Esophagus squamous epithelium (tissue), 5 donors: ENCODE results near the gene AK3. TPM values are rescaled to one million over a fixed set of nuclear protein-coding genes. Genes with fewer than 3 reads are reported as not detected.

Experiments
- DNase-seq: peaks from one replicate; lab custom pipeline; 2025; lab: John Stamatoyannopoulos, UW
- H3K27ac ChIP-seq, 4 donors: fragments of 200-600 bp; sonication (generic); one replicate each; pipeline ENCODE4 v1.5.1; 2016 to 2019; ENCODE audit warnings: mild to moderate bottlenecking in 1 of 4
- H3K27me3 ChIP-seq, 4 donors: fragments of 200-600 bp; sonication (generic); 1 replicate in 3 of 4; 2 replicates in 1 of 4; pipeline versions ENCODE4 v1.5.1 to v1.6.0; 2017 to 2021; ENCODE audit warnings: antibody characterized with exemption in 1 of 4
- H3K36me3 ChIP-seq, 3 donors: fragments of 200-600 bp; sonication (generic); one replicate each; pipeline ENCODE4 v1.5.1; 2016 to 2019
- H3K4me1 ChIP-seq, 3 donors: fragments of 200-600 bp; sonication (generic); one replicate each; pipeline ENCODE4 v1.5.1; 2017 to 2019
- H3K4me3 ChIP-seq, 4 donors: fragments of 200-600 bp; sonication (generic); 1 replicate in 3 of 4; 2 replicates in 1 of 4; pipeline ENCODE4 v1.5.1; 2016 to 2019; ENCODE audit warnings: mild to moderate bottlenecking in 2 of 4, moderate library complexity in 1 of 4
- H3K9me3 ChIP-seq, 3 donors: fragments of 200-600 bp; sonication (generic); one replicate each; pipeline ENCODE4 v1.5.1; 2016 to 2019
- CTCF ChIP-seq, 6 experiments: fragments of 450-650 bp in 4 of 6; fragments of 200-600 bp in 2 of 6; sonication (generic) in 2 of 6; IDR thresholded peaks; one replicate each; pipeline ENCODE4 v1.5.1; 2016 to 2019; ENCODE audit warnings: antibody characterized with exemption in 6 of 6, mild to moderate bottlenecking in 4 of 6, moderate library complexity in 4 of 6
- POLR2A ChIP-seq, 4 donors: fragments of 450-650 bp; IDR thresholded peaks; one replicate each; pipeline ENCODE4 v1.6.1; 2017; ENCODE audit warnings: antibody characterized with exemption in 4 of 4, mild to moderate bottlenecking in 4 of 4, moderate library complexity in 3 of 4
- WGBS, 2 donors: methylation state at CpG; one replicate each; pipeline ENCODE4 v1.1.5; 2018; 5-methylcytosine and 5-hydroxymethylcytosine counted together
- intact Hi-C: fragments of 100-400 bp; cut with DNase I; formaldehyde crosslinking; loops from one replicate; pipeline ENCODE4 v1.15.0; 2022
- total RNA-seq, 4 donors: library from RNA; depleted of rRNA; stranded (reverse); fragments of >200 nt; gene quantifications; one replicate each; pipeline ENCODE4 v1.1.0, GENCODE V29; 2016
- donor health status: DM: yes; HTN: yes; CAD: no.

Gene AK3
- total RNA-seq, 4 donors from 2014 or later = 47.8 to 104 (median 81.2) TPM

- Histone ChIP-seq H3K27ac (peak overlapping the region; percentile 56 to 99 (median 98)), H3K4me3 (peak overlapping the region; percentile 82 to 97 (median 90)), H3K9me3 (no peaks in the 10 kb centered on the region), H3K4me1 (peaks cover 9 to 68% (median 11%) of the 10 kb centered on the region in 3 donors), H3K27me3 (no peaks in the 10 kb centered on the region), H3K36me3 (no peaks in the 10 kb centered on the region)
- TF ChIP-seq CTCF (IDR thresholded peaks at IDR 0.05) (no peak), POLR2A (IDR thresholded peaks at IDR 0.05) (no peak)
- WGBS, 2 donors = 70 to 71% methylated on average over 18 to 19 of the region's 19 CpGs
- DNase-seq = no peak
- intact Hi-C loops = loop anchor here (5.0 kb wide), 1 partner anchor 72 kb away; the partner anchor contains the start of gene SPATA6L
These were observed 2.0 kb downstream of the AK3 start for GRCh38 chr9:4738866-4739586.

- Histone ChIP-seq H3K27ac (no peak overlapping the region), H3K9me3 (no peaks in the 10 kb centered on the region), H3K36me3 (peaks cover 0 to 11% (median 0%) of the 10 kb centered on the region in 3 donors), H3K4me3 (no peak overlapping the region), H3K27me3 (no peaks in the 10 kb centered on the region), H3K4me1 (peaks cover 3 to 38% (median 3%) of the 10 kb centered on the region in 3 donors)
- TF ChIP-seq POLR2A (IDR thresholded peaks at IDR 0.05) = no peak
- no peak for TF ChIP-seq CTCF (IDR thresholded peaks at IDR 0.05)
- WGBS, 2 donors = 88 to 100% methylated on average over 2 of the region's 2 CpGs
- DNase-seq = no peak
- intact Hi-C loops = no loop called here
These were observed 6.9 kb downstream of the AK3 start for GRCh38 chr9:4734150-4734549.

GRCh38 chr9:4732890-4733289 lies 8.1 kb downstream of the AK3 start:
- DNase-seq = no peak
- 100% methylated on average over 1 of the region's 1 CpG for WGBS, 2 donors
- TF ChIP-seq CTCF (IDR thresholded peaks at IDR 0.05) (no peak), POLR2A (IDR thresholded peaks at IDR 0.05) (no peak)
- Histone ChIP-seq H3K36me3 (peaks cover 0 to 13% (median 0%) of the 10 kb centered on the region in 3 donors), H3K27me3 (no peaks in the 10 kb centered on the region), H3K9me3 (no peaks in the 10 kb centered on the region), H3K4me3 (no peak overlapping the region), H3K27ac (no peak overlapping the region), H3K4me1 (peaks cover 0 to 25% (median 0%) of the 10 kb centered on the region in 3 donors)
- intact Hi-C loops = no loop called here

GRCh38 chr9:4727593-4727992 lies 13.4 kb downstream of the AK3 start:
- WGBS, 2 donors = 42 to 53% methylated on average over 1 of the region's 1 CpG
- Histone ChIP-seq H3K36me3 (peaks cover 0 to 40% (median 2%) of the 10 kb centered on the region in 3 donors), H3K4me3 (no peak overlapping the region), H3K4me1 (no peaks in the 10 kb centered on the region), H3K27me3 (no peaks in the 10 kb centered on the region), H3K9me3 (no peaks in the 10 kb centered on the region), H3K27ac (no peak overlapping the region)
- TF ChIP-seq POLR2A (IDR thresholded peaks at IDR 0.05) (no peak), CTCF (IDR thresholded peaks at IDR 0.05) (no peak)
- intact Hi-C loops = no loop called here
- no peak for DNase-seq

- Histone ChIP-seq H3K27me3 (no peaks in the 10 kb centered on the region), H3K4me1 (no peaks in the 10 kb centered on the region), H3K4me3 (no peak overlapping the region), H3K9me3 (no peaks in the 10 kb centered on the region), H3K27ac (no peak overlapping the region), H3K36me3 (peaks cover 0 to 51% (median 5%) of the 10 kb centered on the region in 3 donors)
- TF ChIP-seq POLR2A (IDR thresholded peaks at IDR 0.05) (no peak), CTCF (IDR thresholded peaks at IDR 0.05) (no peak)
- intact Hi-C loops = no loop called here
- DNase-seq = no peak
- WGBS, 2 donors = 80 to 88% methylated on average over 7 of the region's 7 CpGs
These were observed 15.1 kb downstream of the AK3 start for GRCh38 chr9:4725706-4726442.
